GM19372 (cell line): ENCODE data around the gene FAM171A1.
A peak's percentile ranks its signal among the peaks of the same experiment; 100 is the strongest.
"Not testable (repeated sequence)": the region's sequence is repeated elsewhere in the genome, so short reads cannot be mapped to it uniquely, and the experiment has no call there.

Experiments
- ATAC-seq: cut with Tn5 transposase; IDR thresholded peaks from one replicate; pipeline ENCODE4 v1.9.1; 2021; ENCODE audit warnings: mild to moderate bottlenecking, low read depth, moderate library complexity; ENCODE audit not compliant: unreplicated experiment

Gene FAM171A1

DNA sequence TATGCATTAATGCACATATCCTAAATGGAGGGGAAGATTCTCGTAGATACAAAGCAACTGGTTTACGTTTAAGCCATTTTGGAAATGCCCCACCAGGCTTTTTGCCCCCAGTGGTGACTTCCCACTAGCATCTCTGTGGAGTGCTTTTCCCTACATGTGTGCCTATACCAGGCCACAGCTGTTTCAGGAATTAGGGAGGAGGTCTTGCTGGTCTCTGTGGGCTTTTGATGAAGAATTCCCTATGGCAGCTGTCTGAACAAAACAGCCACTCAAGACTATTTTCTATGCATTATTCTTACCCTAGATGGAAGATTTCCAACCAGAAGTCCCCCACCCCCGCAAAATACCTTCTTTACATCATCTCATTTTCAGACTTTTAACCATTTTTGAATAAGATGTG lies 150.6 kb downstream of the FAM171A1 start:
- ATAC-seq = no peak

DNA sequence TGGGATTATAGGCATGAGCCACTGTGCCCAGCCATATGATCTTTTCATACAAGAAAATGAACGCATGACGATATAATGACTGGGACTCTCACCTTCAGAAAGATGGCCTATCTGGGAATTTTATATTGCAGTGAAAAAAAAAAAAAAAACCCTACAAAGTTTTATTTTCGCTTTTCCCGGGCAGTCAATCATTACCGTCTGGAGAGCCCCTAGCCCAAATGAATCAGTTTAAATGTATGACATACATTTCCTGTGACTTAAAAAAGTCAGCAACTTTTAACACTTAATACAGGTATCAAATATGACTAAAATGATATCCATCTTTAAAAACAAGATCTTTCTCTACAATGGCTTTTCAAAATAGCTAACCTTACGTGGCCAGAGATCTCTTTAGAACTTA lies 154.4 kb downstream of the FAM171A1 start:
- ATAC-seq = no peak

DNA sequence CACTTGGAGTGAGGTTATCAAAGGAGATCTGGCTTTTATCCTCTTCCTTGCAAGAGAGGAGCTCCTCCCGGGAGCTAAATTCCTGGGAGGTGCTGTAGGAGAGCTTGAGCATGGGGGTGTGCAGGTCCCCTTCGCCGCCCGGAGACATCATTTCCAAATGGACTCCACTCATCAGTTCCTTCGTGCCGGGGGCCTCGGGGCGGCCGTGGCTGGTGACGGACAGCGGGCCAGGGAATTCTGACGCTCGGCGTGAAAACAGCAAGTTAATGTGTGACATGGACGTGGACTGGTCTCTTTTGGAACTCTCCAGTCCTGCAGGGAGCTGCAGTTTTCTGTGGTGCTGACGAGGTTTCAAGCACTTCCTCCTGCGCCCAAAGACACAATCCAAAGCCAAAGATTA lies 156.9 kb downstream of the FAM171A1 start:
- no peak for ATAC-seq

DNA sequence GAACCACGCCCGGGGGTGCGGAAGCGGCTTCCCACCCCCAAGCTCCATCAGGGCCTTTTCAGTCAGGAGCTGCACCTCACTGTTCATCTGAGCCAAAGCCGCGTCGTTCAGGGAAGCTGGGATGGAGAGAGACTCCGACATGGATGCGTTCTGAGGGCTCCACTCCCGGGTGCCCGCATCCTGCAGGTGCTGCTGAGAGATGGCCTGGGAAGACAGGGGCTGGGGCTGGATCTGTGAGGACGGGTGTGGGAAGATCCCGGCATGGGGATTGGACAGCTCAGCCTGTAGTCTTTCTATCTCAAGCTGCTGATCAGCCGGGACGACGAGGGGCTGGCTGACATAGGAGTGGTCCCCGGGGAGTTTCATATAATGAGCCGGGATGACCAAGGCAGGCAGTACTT lies 157.6 kb downstream of the FAM171A1 start:
- no peak for ATAC-seq

DNA sequence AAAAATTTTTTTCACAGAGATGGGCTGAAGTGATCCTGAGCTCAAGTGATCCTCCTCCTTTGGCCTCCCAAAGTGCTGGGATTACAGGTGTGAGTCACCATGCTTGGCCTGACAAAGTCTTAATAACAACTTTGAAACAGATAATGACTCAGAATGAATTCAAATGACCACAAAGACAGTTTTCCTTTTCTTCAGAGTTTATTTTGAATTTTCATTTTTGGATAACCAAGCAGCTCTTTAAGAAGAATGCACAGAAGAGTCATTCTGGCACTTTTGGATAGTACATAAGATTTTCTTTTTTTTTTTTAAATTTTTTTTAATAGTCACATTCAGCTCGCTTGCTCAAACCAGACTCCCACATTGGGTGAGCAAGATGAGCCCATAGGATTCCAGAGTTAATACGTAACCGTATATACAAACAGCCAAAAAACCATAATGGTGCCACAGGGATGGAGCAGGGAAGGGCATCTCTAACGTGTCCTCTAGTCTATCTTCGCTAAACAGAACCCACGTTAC lies 159.6 kb downstream of the FAM171A1 start:
- ATAC-seq = no peak

DNA sequence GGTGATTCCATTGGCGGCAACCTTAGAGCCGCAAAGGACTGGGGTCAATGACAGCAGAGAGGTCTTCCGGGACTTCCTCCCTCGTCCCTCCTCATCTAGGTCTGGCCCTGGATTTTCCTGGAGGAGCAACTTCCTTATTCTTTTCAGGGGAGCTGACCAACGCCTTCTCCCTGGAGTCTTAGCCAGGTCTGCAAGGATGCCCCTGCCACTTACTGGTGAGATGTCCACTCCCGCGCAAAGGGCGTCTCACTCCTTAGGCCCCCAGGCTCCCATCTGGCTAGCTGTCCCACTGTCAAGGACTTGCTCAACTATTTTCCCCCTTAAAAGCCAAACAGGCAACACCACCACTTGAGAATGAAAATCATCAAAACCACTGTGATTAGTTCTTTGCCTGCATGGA lies 160.6 kb downstream of the FAM171A1 start:
- no peak for ATAC-seq

DNA sequence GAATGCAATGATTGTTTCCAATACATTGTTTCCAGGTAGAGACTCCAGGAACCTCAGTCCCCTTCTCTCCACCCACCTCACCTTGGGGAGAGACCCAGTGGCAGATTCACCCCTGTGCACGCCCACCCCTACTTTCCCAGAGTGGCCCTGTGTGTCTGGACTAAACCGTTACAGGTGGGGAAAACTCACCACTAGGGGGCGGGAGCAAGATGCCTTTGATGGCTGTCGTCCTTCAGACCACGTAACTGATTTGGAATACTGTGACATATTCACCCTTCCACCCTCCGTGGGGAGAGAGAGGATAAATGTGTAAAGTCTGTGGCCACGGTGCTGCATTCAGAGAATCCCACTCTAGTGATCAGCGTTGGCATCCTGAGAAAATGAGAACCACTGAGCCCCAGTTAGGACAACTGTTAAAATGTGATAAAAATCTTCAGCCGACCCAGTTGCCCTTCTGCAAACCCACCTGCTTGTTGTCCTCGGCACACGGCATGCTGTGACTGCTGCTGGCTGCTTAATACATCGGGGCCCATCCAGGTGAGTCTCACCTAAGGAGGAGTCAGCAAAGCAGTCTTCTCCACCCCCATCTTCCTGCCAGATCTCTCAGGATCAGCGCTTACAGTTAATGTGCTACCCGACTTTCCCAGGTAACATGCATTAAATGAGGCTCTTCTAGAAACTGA lies 161.1 kb downstream of the FAM171A1 start:
- ATAC-seq = peak; percentile 70

DNA sequence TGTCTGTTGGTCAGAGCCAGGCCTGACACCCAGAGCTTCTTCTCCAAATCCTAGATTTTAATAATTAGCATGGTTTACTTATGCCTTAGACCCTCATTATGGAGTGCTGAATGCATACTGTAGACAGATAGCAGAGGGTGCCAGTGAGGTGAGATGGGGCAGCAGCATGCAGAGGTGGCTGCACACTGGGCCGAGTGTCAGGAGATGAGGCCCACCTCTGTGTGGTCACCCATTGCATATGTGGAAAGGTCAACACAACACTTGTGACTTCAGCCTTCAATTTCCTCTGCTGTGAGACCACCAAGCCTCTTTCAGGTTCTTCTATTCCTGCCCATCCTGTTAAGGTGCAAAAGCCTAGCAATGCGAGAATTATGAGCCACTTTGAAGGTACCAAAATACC lies 162.9 kb downstream of the FAM171A1 start:
- no peak for ATAC-seq

DNA sequence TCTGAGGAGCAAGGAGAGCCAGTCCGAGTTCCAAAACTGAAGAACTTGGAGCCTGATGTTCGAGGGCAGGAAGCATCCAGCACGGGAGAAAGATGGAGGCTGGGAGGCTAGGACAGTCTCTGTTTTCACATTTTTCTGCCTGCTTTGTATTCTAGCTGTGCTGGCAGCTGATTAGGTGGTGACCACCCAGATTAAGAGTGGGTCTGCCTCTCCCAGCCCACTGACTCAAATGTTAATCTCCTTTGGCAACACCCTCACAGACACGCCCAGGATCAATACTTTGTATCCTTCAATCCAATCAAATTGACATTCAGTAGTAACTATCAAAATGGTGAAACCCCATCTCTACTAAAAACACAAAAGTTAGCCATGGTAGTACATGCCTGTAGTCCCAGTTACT lies 163.7 kb downstream of the FAM171A1 start:
- ATAC-seq = not testable (repeated sequence)

DNA sequence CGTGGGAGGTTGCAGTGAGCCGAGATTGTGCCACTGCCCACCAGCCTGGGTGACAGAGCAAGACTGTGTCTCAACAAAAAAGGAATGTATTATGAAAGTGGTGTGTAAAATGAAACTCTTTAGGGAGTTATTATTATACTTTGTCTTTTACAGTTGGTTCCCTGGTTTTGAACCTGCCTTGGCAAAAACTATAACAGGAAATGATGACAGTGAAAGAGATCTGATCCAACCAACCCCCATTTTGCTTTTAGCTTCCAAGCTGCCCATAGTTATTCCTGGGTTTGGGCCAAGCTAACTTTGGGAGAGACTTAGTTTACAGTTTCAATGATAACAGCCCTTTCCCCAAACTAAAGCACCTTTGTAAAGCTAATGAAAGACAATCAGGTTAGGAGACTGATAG lies 168.4 kb downstream of the FAM171A1 start:
- no peak for ATAC-seq

DNA sequence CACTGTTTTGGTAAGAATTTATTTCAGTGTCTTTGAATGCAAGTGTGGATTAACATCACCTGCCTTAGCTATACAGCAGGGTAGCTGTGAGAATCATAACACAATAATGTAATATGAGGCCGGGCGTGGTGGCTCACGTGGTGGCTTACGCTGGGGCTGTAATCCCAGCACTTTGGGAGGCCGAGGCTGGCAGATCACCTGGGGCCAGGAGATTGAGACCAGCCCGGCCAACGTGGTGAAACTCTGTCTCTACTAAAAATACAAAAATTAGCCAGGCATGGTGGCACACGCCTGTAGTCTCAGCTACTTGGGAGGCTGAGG lies 168.8 kb downstream of the FAM171A1 start:
- not testable (repeated sequence) for ATAC-seq

DNA sequence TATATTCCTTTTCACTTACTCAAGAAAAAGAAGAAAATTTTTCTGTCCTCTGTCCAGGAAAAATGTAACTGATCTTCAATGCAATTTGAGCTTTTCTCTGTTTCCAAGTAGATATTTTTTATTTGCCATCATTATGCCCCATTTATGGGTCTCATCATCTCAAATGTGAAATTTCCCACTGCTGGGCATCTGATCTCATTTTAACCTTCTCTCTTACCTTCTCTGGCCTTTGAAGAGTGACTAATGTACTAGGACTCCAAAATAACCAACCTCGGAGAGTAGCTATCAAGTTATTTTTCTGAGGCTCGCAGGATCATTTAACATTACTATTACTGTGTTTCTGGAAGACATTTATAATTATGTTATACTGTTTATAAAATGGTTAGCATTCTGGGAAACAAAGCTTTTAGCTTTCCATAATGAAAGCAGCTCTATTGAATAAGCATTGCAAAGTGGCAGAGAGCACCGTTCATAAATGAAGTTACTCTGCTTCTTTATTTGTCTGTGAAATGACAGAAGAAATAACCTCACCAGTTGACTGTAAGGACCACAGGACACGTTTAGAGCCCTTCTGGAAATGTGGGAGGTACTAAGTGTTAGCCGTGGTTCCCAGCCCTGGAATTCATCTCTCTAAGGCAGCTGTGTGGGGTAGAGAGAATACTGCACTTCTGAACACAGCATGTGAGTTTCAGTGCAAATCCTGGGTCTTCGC lies 169.3 kb downstream of the FAM171A1 start:
- ATAC-seq = no peak

DNA sequence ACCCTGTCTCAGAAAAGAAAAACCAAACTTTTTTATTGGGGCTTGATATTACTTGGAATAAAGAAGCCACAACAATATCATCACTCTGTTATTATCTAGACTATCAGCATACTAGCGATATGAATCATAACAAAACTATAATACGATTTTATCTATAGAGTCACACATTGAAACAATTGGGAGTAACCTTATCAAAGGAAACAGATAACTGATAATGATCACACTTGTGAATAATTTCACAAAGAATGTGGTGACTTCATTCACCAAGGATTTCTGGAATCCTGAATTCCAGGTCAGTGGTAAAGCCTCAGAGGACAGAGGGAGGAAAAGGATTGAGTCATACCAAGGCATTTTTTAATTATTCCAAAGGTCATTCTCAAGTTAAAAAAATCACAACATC lies 170.5 kb downstream of the FAM171A1 start:
- ATAC-seq = no peak

DNA sequence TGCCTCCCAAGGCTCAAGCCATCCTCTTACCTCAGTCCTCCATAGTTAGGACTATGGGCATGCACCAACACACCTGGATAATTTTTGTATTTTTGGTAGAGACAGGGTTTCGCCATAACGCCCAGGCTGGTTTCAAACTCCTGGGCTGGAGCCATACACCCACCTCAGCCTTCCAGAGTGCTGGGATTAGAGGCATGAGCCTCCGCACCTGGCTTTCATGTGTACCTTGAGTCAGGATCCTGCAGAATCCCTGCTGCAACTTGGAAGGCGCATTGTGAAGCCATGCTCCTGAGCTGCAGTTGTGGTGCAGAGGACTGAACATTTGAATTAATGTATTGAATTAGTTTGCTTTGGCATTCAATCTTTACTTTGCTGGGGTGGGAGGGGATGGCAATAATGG lies 173.2 kb downstream of the FAM171A1 start:
- no peak for ATAC-seq

DNA sequence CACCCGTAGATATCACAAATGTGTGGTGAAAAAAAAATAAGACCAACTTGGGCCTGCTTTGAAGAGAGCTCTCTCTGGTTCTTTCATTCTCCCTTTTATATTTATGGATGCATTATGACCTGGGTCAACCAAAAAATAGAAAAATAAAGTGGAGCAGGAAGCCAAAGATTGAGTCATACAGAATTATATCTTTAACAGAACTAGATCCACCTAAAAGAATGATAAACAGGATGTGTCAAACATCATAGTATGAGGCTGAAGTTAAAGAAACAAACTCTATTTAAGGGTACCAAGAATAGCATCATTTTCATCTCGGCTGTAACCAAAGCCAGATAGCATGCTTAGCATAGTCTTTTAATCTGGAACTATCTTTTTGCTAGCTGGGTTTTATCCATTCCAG lies 173.8 kb downstream of the FAM171A1 start:
- no peak for ATAC-seq

DNA sequence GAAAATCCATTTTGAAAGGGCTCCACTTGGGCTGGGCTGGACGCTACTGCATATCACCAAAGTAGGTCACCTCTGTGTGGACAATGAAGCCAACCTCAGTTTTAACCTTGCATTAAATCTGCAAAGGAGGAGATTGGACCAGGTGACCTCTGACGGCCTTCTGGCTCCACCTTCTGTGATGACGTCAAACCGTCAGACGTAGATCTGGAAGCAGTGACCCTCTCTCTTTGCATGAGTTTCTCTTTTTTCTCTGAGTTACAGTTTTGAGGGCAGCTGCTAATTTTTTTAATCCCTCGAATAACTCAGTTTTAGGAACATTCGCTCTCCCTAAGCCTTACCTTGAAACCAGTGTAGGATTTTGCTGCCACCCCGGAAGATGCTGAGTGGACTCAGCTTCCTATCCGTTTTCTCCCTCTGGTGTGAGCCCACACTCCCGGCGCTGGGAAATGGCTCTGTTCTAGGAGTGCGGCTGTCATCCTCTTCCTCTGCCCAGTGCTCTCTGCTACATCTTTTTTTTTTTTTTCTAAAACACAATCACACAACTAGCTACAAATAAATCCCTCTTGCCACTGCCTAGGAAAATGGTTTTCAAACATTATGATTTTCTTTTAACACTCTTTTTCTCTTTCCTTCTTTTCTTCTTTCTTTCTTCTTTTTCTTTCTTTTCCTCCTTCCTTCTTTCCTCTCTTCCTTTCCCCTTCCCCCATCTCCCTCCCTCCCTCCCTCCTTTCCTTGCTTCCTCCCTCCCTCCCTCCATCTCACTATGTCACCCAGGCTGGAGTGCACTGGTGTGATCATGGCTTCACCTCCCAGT lies 174.9 kb downstream of the FAM171A1 start:
- ATAC-seq = peak; percentile 93

DNA sequence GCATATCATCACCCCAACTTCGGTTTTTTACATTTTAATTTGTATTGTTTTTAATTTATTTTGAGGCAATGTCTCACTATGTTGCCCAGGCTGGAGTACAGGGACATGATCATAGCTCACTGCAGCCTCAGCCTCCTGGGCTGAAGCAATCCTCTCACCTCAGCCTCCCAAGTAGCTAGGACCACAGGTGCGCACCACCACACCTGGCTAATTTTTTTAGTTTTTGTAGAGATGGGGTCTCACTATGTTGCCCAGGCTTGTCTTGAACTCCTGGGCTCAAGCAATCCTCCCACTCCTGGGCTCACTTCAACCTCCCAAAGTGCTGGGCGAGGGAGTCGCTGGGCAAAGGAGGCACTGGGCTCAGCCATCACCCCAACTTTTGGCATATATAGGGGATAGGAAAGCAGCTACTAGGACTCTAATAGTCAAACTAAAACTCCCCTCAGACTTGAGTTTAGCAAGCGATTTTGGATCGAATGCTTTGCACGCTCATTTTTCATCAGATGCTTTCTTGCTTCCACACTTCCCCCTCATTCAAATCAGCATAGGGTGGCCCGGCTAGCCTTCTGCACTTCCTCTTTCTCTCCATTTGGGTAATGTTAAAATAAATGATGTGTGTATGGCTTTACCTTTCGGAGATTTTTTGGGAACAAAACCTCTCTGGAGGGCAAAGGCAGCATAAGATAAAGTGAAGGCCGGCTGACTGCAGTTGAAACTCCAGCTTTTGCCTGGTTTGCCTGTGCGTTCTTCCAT lies 181.8 kb downstream of the FAM171A1 start:
- no peak for ATAC-seq

DNA sequence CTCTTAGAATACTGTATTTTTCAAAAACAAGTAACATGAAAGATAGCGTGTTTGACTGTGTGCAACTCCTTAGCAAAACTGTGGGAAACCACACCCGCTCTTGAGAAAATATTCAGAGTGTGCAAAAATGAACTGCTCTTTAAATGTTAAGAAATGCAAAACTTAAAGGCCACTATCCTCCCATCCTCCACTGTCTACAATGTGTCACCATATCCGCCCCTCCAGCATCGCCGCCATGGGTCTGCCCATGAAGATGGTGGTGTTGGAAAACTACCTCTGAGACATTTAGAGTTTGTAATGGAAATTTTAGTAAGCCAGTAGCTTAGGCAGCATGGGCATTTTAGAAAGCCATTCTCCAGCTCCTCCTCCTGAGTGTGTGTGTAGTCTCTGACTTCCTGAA lies 182.5 kb downstream of the FAM171A1 start:
- ATAC-seq = no peak

DNA sequence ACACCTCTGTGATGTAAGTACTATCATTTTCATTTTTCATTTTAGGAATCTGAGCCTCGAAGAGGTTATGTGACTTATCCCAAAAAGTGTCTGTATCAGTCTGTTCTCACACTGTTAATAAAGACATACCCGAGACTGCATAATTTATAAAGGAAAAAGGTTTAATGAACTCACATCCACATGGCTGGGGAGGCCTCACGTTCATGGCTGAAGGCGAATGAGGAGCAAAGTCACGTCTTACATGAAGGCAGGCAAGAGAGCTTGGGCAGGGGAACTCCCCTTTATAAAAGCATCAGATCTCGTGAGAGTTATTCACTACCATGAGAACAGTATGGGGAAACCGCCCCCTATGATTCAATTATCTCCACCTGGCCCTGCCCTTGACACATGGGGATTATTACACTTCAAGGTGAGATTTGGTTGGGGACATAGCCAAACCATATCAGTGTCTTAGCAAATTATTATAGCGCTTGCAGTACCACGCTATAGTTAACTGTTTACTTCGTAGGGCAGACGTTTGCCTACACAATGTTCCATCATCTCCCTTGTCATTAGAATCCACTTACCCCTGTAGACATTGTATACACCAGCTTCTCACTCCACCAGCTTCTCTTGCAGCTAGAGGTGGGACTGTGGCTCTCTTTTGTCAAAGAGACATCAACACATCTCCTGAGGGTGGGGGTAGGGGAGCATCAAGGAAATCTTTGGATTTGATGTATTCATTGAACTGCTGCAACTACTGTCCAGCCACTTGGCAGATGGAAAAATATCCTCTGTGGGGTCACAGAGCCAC lies 187.2 kb downstream of the FAM171A1 start:
- no peak for ATAC-seq
